Measurements from ENCODE around the gene DRAM2. TPM values are rescaled to one million over a fixed set of nuclear protein-coding genes. Genes with fewer than 3 reads are reported as not detected.

The DRAM2 gene
- total RNA-seq, 3 donors from 2014 or later: 51.5 to 122 (median 74.5) TPM

GRCh38 chr1:111176678-111177077, 36.8 kb upstream of the DRAM2 start:
- Histone ChIP-seq H3K9me3 (no peaks in the 10 kb centered on the region), H3K4me1 (no peaks in the 10 kb centered on the region), H3K27me3 (no peaks in the 10 kb centered on the region), H3K36me3 (peaks cover 2% of the 10 kb centered on the region), H3K27ac (no peak overlapping the region), H3K4me3 (no peak overlapping the region)
- intact Hi-C loops (cut with DNase I; ENCODE audit: low total_unique reads): no loop called here
- TF ChIP-seq, protein P1, sequence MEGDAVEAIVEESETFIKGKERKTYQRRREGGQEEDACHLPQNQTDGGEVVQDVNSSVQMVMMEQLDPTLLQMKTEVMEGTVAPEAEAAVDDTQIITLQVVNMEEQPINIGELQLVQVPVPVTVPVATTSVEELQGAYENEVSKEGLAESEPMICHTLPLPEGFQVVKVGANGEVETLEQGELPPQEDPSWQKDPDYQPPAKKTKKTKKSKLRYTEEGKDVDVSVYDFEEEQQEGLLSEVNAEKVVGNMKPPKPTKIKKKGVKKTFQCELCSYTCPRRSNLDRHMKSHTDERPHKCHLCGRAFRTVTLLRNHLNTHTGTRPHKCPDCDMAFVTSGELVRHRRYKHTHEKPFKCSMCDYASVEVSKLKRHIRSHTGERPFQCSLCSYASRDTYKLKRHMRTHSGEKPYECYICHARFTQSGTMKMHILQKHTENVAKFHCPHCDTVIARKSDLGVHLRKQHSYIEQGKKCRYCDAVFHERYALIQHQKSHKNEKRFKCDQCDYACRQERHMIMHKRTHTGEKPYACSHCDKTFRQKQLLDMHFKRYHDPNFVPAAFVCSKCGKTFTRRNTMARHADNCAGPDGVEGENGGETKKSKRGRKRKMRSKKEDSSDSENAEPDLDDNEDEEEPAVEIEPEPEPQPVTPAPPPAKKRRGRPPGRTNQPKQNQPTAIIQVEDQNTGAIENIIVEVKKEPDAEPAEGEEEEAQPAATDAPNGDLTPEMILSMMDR (IDR thresholded peaks at IDR 0.05): no peak
- TF ChIP-seq POLR2A (IDR thresholded peaks at IDR 0.05) (no peak), POLR2AphosphoS5 (IDR thresholded peaks at IDR 0.05) (no peak)
- no peak for DNase-seq (ENCODE audit: low spot score in 2 of 2)

DNA sequence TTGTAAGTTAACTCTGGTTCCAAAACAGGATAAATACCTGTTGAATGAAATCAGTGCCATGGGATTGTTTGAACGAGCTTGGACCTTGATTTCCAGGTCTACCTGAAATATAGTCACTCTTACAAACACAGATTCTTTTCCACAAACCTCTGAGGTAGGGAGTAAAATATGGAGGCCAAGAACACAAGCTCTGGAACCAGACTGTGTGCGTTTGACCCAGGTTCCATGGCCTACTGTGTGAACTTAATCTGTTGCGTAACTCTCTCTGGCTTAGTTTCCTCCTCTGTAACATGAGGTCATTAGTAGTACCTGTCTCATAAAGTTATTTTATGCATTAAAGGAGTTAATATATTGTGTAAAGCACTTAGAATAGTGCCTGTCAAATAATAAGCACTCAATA, 35.5 kb upstream of the DRAM2 start:
- Histone ChIP-seq H3K4me1 (no peaks in the 10 kb centered on the region), H3K9me3 (no peaks in the 10 kb centered on the region), H3K27ac (no peak overlapping the region), H3K4me3 (no peak overlapping the region), H3K27me3 (no peaks in the 10 kb centered on the region), H3K36me3 (peaks cover 2% of the 10 kb centered on the region)
- DNase-seq (ENCODE audit: low spot score in 2 of 2): no peak
- TF ChIP-seq POLR2A (IDR thresholded peaks at IDR 0.05) (no peak), POLR2AphosphoS5 (IDR thresholded peaks at IDR 0.05) (no peak)
- TF ChIP-seq, protein P1 (IDR thresholded peaks at IDR 0.05): no peak
- intact Hi-C loops (cut with DNase I; ENCODE audit: low total_unique reads): no loop called here

DNA sequence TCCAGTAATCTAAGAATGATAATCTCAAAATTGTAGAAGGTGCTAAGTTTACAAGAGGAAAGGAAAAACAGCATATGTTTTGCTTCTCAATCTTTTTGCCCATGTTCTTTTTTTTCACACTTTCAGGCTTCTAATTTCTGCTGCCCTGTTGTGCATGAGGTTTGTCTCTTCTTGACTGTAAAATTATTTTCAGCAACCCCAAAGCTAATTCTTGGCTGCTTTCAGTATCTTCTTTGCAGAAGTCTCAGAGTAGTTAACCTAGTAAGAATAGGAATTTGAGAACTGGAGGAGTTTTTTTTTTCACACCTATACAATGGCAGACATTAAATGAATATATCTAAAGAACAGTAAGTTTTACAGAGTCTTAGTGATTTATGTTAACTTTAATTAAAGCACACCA, 34.2 kb upstream of the DRAM2 start:
- intact Hi-C loops (cut with DNase I; ENCODE audit: low total_unique reads): no loop called here

DNA sequence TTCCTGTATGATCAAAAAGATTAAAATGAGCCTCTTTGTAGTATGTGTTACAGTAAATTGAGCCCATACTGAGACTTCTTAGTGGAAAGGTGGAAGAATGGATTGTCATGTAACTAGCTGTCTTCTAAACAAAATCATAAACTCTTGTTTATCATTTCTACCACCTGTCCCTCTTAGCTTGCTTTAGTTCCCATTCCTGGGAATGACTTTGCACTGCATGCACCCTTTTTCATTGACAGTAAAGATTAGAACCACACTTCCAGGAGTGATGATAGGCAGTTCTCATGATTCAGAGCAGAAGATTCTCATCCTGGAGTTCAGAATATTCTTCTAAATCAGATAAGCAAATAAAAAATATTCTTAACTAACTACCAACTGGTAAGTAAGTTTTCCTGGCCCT, 32.6 kb upstream of the DRAM2 start:
- TF ChIP-seq POLR2A (IDR thresholded peaks at IDR 0.05): no peak
- TF ChIP-seq, protein P1 (IDR thresholded peaks at IDR 0.05): no peak
- Histone ChIP-seq H3K9me3 (no peaks in the 10 kb centered on the region), H3K27ac (no peak overlapping the region), H3K4me1 (no peaks in the 10 kb centered on the region), H3K36me3 (peaks cover 1% of the 10 kb centered on the region), H3K4me3 (no peak overlapping the region), H3K27me3 (no peaks in the 10 kb centered on the region)
- intact Hi-C loops (cut with DNase I; ENCODE audit: low total_unique reads): no loop called here
- no peak for DNase-seq (ENCODE audit: low spot score in 2 of 2)

More for the DNA sequence above, 34.2 kb upstream of the DRAM2 start:
- Histone ChIP-seq H3K36me3 (peaks cover 2% of the 10 kb centered on the region), H3K9me3 (no peaks in the 10 kb centered on the region), H3K27ac (no peak overlapping the region), H3K4me1 (no peaks in the 10 kb centered on the region), H3K27me3 (no peaks in the 10 kb centered on the region), H3K4me3 (no peak overlapping the region)
- DNase-seq (ENCODE audit: low spot score in 2 of 2): no peak
- TF ChIP-seq, protein P1 (IDR thresholded peaks at IDR 0.05): no peak
- no peak for TF ChIP-seq POLR2A (IDR thresholded peaks at IDR 0.05)
- TF ChIP-seq POLR2AphosphoS5 (IDR thresholded peaks at IDR 0.05): no peak

- no peak for TF ChIP-seq POLR2A (IDR thresholded peaks at IDR 0.05)
- no peak for TF ChIP-seq POLR2AphosphoS5 (IDR thresholded peaks at IDR 0.05)
- TF ChIP-seq, protein P1 (IDR thresholded peaks at IDR 0.05): no peak
- Histone ChIP-seq H3K27me3 (no peaks in the 10 kb centered on the region), H3K4me3 (no peak overlapping the region), H3K27ac (no peak overlapping the region), H3K36me3 (no peaks in the 10 kb centered on the region), H3K4me1 (no peaks in the 10 kb centered on the region), H3K9me3 (no peaks in the 10 kb centered on the region)
- DNase-seq (ENCODE audit: low spot score in 2 of 2): no peak
- intact Hi-C loops (cut with DNase I; ENCODE audit: low total_unique reads): no loop called here
Observed at GRCh38 chr1:111164151-111164550, 24.3 kb upstream of the DRAM2 start.
